GM18907 (cell line): ENCODE data around the gene CALR.
"Not testable (repeated sequence)": the region's sequence is repeated elsewhere in the genome, so short reads cannot be mapped to it uniquely, and the experiment has no call there.

ENCODE experiments used
- ATAC-seq: cut with Tn5 transposase; IDR thresholded peaks from one replicate; pipeline ENCODE4 v1.9.1; 2021; ENCODE audit warnings: mild to moderate bottlenecking, moderate library complexity; ENCODE audit not compliant: unreplicated experiment

Gene CALR

DNA sequence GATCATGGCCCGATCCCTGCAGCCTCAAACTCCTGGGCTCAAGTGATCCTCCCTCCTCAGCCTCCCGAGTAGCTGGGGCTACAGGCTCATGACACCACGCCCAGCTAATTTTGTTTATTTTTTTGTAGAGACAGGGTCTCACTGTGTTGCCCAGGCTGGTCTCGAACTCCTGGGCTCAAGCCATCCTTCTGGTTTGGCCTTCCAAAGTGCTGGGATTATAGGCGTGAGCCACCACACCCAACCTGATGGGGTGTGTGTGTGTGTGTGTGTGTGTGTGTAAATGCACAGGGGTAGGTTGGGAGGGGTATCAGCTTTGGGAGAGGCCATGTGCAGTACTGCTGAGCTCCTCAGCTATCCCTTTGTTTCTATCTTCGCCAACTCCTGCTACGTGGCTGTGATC lies 37.7 kb downstream of the CALR start:
- not testable (repeated sequence) for ATAC-seq

DNA sequence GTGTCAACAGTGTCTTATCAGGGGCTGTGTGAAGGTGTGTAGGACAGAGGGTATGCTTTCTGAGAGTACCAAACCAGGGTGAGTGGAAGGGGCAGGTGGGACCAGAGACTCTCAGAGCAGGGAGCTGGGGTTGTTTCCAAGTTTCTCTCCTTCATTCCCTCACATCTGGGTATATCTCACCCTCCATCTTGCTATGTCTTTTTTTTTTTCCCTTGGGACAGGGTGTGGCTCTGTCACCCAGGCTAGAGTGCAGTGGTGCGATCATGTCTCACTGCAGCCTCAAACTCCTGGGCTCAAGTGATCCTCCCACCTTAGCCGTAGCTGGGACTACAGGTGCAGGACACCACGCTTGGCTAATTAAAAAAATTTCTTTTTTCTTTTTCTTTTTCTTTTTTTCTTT lies 41.6 kb downstream of the CALR start:
- ATAC-seq = no peak

DNA sequence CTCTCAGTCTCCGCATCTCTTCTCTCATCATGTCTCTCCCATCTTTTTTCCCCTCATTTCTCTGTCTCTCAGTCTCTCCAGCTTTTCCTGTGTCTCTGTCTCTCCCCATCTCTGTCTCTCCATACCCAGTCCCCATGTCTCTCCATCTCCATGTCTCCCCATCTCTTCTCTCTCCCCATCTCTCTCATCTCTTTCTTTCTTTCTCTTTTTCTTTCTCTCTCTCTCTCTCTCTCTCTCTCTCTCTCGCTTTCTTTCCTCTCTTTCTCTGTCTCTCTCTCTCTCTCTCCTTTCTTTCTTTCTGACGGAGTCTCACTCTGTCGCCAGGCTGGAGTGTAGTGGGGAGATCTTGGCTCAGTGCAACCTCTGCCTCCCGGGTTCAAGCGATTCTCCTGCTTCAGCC lies 44.2 kb downstream of the CALR start:
- no peak for ATAC-seq

DNA sequence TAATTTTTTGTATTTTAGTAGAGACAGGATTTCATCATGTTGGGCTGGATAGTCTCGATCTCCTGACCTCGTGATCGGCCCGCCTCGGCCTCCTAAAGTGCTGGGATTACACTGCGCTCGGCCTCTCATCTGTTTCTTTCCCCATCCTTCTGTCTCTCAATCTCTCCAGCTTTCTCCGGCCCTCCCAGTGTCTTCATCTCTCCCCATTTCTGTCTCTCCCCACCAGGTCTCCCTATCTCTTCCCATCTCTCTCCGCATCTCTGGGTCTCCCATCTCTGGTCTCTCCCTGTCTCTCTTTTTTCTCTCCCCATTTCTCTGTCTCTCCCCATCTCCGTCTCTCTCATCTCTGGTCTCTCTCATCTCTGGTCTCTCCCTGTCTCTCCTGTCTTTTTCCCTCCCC lies 44.7 kb downstream of the CALR start:
- no peak for ATAC-seq

DNA sequence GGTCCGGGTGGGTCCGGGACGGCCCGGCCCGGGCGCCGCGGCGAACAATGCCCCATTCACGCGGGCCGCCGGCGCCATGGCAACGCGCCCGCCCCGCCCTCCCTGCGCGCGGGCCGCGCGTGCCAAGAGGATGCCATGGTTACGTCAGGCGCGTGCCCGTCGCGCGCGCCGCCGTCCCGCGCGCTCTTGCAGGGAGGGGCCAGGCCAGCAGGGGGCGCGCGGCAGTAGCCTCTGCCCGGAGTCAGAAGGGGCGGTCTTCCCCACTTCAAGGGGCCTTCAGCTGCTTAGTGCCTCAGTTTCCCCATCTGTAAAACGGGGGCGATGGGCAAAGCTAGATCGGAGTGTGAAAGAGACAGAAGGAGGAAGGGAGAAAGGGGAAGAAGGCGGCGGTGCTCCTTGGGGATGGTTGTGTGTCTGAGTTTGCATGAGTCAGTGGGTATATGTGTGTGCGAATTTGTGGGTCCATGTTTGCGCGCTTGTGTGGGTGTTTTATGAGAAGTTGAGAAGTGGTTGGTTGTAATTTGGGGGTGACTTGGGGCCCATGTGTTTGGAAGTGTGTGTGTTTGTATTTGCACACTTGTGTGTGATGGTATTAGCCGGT lies 45.2 kb downstream of the CALR start:
- no peak for ATAC-seq

DNA sequence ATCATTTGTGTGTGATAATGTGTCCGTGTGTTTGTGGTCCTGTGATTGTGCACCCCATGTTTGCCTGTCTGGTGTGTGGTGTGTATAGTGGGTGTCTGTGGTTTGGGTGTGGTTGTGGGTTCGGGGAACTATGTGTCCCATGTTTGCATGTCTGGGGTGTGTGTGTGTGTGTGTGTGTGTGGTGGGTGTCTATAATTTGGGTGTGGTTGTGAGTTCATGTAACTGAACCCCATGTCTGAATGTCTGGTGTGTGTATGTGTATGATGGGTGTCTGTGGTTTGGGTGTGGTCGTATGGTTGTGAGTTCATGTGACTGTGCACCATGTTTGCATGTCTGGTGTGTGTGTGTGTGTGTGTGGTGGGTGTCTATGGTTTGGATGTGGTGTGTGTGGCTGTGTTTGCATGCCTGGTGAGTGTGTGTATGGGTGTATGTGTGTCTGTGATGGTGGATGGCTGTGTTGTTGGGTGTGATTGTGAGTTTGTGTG lies 45.8 kb downstream of the CALR start:
- ATAC-seq = no peak

DNA sequence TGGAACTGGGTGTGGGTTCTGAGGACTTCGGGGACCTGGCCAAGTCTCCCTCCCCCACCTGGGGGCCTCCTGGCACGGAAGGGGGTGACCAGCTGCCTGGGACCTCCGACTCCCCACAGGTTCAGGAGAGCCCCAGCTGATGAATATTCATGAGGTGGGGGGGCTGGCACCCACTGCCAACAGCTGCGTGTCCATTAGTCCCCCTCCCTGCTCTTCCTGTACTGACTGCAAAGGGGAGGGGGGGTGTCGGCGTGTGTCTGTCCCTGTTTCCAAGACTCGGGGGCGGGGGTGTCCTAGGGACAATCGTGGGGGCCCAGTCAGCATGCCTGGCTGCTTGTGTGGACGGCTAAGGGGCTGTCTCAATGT lies 46.3 kb downstream of the CALR start:
- no peak for ATAC-seq

DNA sequence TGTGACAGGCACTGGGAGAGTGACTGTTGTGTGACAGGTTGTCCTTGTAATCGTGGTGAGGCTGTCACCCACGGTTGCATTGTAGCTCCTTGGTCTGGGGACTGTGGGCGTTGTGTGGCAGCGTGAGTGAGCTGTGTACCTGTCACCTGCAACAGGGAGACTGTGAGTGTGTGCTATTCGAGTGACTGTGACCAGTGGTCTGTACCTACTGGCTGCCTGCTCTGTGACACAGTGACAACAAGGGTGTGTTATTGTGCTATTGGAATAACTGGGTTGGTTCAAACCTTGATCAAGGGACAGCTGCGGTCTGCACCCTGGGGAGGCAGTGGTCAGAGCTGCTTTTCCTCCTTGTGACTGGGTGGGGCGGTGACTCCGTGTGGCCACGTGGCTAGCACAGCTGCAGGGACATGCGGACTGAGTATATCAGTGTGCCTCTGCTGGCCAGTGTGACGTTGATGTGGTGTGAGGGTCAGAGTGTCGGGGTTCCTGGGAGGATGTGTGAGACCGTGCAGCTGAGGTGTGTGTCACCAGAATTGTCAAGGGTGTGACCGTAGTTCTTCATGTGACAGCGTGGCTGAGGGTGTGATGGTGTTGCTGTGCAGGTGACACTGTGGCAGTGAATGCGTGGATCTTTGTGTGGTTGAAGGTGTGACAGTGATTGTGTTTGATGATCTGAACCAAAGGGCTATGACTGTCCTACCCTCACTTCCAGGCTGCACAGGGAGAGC lies 46.8 kb downstream of the CALR start:
- ATAC-seq = no peak

DNA sequence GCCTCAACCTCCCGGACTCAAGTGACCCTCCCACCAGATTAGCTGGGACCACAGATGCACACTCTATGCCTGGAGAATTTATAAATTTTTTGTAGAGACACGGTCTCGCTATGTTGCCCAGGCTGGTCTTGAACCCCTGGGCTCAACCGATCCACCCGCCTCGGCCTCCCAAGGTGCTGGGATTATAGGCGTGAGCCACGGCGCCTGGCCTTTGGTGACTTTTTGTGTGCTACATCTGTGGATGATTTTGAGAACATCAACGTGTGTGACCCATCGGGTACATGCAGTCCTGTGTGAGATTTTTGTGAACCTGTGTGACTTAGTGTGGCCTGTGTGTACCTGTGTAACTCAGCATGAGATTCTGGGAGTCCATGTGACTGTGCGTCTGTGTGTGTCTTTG lies 48.3 kb downstream of the CALR start:
- no peak for ATAC-seq

DNA sequence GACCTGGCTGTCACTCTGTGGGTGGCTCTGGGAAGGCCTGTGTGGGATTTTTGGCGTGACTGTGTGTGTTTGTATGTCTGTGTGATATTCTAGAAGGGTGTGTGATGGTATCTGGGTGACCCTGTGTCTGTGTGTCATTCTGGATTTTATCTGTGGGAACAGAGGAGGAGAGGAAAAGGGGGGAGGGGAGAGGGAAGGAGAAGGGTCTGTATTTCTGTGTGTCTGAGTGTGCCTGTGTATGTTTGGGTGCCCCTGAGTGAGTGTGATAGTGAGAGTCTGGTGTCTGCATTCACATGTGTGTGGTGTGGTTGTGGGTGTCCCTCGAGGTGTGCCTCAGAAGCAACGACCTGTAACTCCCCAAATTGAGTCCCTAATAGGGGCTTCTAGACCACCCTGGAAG lies 48.8 kb downstream of the CALR start:
- no peak for ATAC-seq

DNA sequence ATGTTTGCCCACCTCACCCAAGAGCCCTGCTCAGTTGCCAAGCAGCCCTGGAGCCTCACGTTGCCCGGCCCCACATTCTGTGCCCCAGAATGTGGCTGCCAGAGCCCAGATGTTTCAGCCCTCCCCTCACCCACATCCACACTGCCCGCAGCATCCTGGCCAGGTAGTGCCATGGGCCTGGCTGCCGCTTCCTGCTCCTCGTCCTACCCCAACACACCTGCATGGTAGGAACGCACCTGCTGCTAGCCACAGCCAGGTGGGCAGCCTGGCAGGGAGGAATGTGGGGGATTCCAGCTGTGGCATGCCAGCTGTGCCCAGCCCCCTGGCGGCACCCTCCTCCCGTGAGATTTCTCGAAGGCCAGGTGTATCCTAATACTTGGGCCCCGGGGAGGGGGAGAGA lies 49.4 kb downstream of the CALR start:
- ATAC-seq = no peak

DNA sequence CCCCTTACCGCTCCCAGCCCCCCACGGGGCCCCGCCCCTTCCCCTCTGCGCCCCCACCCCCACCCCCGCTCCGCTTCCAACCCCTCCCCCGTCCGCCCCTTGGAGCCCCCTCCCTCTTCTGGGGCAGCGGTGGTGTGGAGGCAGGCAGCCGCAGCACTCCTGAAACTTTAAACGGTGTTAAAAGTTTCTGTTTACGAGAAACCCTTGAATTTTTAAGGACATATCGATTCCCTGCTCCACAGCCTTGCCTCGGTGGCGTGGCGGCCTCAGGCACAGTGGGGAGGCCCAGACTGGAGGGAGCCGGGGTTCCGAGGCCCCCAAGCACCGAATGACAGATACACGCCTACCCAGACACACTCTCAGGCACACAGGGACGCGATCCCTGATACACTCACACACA lies 52.0 kb downstream of the CALR start:
- no peak for ATAC-seq

DNA sequence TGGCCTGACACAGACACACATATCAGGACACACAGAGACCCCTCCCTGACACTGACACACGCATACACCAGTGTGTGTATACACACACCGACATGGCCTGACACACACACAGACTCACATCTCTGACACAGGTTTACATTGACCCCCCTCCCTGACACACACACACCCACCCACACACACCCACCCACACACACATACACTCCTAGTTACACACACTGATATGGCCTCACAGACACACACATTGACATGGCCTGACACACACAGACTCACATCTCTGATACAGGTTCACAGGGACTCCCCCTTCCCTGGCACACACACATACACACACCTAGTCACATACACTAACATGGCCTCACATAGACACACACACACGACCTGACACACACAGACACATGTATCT lies 52.4 kb downstream of the CALR start:
- no peak for ATAC-seq

DNA sequence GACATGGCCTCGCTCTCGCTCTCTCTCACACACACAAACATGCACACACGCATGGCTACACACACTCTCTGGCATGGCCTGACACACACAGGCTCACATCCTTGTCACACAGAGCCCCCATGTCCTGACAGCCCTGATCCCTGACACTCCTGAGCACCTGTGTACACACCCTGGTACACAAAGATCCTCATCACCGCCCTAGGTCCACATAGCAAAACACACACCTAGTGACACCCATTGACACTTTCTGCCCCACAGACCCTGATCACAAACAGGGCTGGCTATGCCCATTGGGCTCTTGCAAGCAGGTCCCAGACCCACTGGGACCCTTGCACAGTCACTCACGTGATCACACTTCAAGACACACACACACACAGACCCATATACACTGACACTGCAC lies 52.9 kb downstream of the CALR start:
- ATAC-seq = no peak

DNA sequence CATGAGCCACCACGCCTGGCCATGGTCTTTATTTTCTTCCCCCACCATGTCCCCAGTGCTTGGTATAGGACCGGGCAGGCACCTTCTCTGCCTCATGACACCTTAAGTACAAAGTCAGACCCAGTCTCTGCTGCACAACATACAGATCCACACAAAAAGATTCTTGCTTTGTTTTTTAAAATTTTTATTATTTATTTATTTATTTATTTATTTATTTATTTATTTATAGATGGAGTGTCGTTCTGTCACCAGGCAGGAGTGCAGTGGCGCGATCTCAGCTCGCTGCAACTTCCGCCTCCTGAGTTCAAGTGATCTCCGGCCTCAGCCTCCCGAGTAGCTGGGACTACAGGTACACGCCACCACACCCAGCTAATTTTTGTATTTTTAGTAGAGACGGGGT lies 54.3 kb downstream of the CALR start:
- ATAC-seq = no peak

DNA sequence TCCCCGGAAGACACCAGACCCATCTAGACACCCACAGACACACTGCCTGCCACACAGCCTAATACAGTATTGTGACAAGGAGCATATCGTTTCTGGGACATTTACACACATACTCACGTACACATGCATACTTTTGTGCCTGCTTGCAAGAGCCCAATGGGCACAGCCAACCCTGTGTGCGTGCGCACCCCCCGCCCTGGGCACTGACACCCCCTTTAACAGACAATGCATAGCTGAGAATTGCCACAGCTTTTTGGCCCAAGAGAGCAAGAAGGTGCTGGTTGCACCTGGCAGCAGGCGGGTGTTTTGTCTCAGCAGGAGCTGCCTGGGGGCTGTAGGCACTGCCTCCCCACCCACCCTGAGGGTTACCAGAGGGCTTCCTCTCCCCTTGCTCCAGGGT lies 55.2 kb downstream of the CALR start:
- no peak for ATAC-seq
